WTC11 (cell line): ENCODE results near the gene BHMT2. TPM values are rescaled to one million over a fixed set of nuclear protein-coding genes. Genes with fewer than 3 reads are reported as not detected.

Source experiments
- ATAC-seq: fragments of 200-7000 bp; cut with Tn5 transposase; 2 replicates; pipeline ENCODE4 v1.10.0; 2021; ENCODE audit warnings: mild to moderate bottlenecking, moderate library complexity
- CTCF ChIA-PET: fragments of 300-600 bp; sonication (Branson Sonifier 250); formaldehyde crosslinking; loops from one replicate; lab custom pipeline; 2021; ENCODE audit warnings: antibody characterized with exemption; lab: Charles Lee
- POLR2A ChIA-PET: fragments of 350-600 bp; sonication (Branson Sonifier 250); formaldehyde crosslinking; loops from one replicate; lab custom pipeline; 2021; ENCODE audit warnings: antibody characterized with exemption; lab: Charles Lee
- DNase-seq: peaks from one replicate; pipeline ENCODE4 v3.0.0; 2021; ENCODE audit warnings: low spot score
- H3K27ac Mint-ChIP-seq: 2 replicates; pipeline ENCODE4 v1.8.0; 2021; ENCODE audit warnings: mixed read lengths
- H3K27me3 Mint-ChIP-seq: 2 replicates; pipeline ENCODE4 v1.8.0; 2021; ENCODE audit warnings: low read depth, mild to moderate bottlenecking, moderate library complexity, mixed read lengths
- H3K36me3 Mint-ChIP-seq: 2 replicates; pipeline ENCODE4 v1.8.0; 2021; ENCODE audit warnings: mixed read lengths
- H3K4me1 Mint-ChIP-seq: 2 replicates; pipeline ENCODE4 v1.8.0; 2022; ENCODE audit warnings: mixed read lengths
- H3K4me3 Mint-ChIP-seq: 2 replicates; pipeline ENCODE4 v1.8.0; 2021; ENCODE audit warnings: mild to moderate bottlenecking, moderate library complexity, mixed read lengths
- H3K9me3 Mint-ChIP-seq: 2 replicates; pipeline ENCODE4 v1.8.0; 2021; ENCODE audit warnings: mixed read lengths
- CBFB ChIP-seq: sonication (generic); formaldehyde crosslinking; IDR thresholded peaks from 2 replicates; pipeline ENCODE4 v1.8.1; 2022; ENCODE audit warnings: mild to moderate bottlenecking, low read depth, missing genetic modification reagents
- CREM ChIP-seq: sonication (generic); formaldehyde crosslinking; IDR thresholded peaks from 2 replicates; pipeline ENCODE4 v1.8.1; 2022; ENCODE audit warnings: mild to moderate bottlenecking, missing genetic modification reagents, moderate library complexity
- E2F5 ChIP-seq: sonication (generic); formaldehyde crosslinking; IDR thresholded peaks from 2 replicates; pipeline ENCODE4 v1.8.1; 2022; ENCODE audit warnings: mild to moderate bottlenecking, moderate library complexity, missing genetic modification reagents
- FOXK1 ChIP-seq: sonication (generic); formaldehyde crosslinking; IDR thresholded peaks from 2 replicates; pipeline ENCODE4 v1.8.0; 2022; ENCODE audit warnings: mild to moderate bottlenecking, moderate library complexity, missing genetic modification reagents
- GTF2I ChIP-seq: fragments of 250-450 bp; sonication (Bioruptor Pico); conservative IDR thresholded peaks from 2 replicates; pipeline ENCODE4 v1.4.0; 2021; ENCODE audit warnings: mild to moderate bottlenecking
- HMGA2 ChIP-seq: fragments of 250-450 bp; sonication (Bioruptor Pico); IDR thresholded peaks from 2 replicates; pipeline ENCODE4 v1.4.0; 2021; ENCODE audit warnings: mild to moderate bottlenecking, moderate library complexity
- MAX ChIP-seq: sonication (generic); formaldehyde crosslinking; IDR thresholded peaks from 2 replicates; pipeline ENCODE4 v1.8.0; 2022; ENCODE audit warnings: mild to moderate bottlenecking, missing genetic modification reagents
- NFYB ChIP-seq: sonication (generic); formaldehyde crosslinking; conservative IDR thresholded peaks from 2 replicates; pipeline ENCODE4 v1.8.0; 2022; ENCODE audit warnings: low read depth, missing genetic modification reagents
- NR1H2 ChIP-seq: sonication (generic); formaldehyde crosslinking; IDR thresholded peaks from 2 replicates; pipeline ENCODE4 v1.9.0; 2021; ENCODE audit warnings: mild to moderate bottlenecking, moderate library complexity, missing genetic modification reagents
- NR2C2 ChIP-seq: sonication (generic); formaldehyde crosslinking; IDR thresholded peaks from 2 replicates; pipeline ENCODE4 v1.8.0; 2022; ENCODE audit warnings: mild to moderate bottlenecking, missing genetic modification reagents
- SP1 ChIP-seq: sonication (generic); formaldehyde crosslinking; conservative IDR thresholded peaks from 2 replicates; pipeline ENCODE4 v1.8.1; 2022; ENCODE audit warnings: missing genetic modification reagents
- ZNF219 ChIP-seq: sonication (generic); formaldehyde crosslinking; IDR thresholded peaks from 2 replicates; pipeline ENCODE4 v1.8.0; 2023; ENCODE audit warnings: missing genetic modification reagents, mild to moderate bottlenecking, borderline replicate concordance
- ZNF263 ChIP-seq: sonication (generic); formaldehyde crosslinking; IDR thresholded peaks from 2 replicates; pipeline ENCODE4 v1.8.1; 2022; ENCODE audit warnings: low read depth, mild to moderate bottlenecking, moderate library complexity, missing genetic modification reagents
- ZNF317 ChIP-seq: sonication (generic); formaldehyde crosslinking; IDR thresholded peaks from 2 replicates; pipeline ENCODE4 v1.8.1; 2023; ENCODE audit warnings: low read depth, mild to moderate bottlenecking, moderate library complexity, missing genetic modification reagents, borderline replicate concordance
- ZNF396 ChIP-seq: fragments of 250-450 bp; sonication (Bioruptor Pico); IDR thresholded peaks from 2 replicates; pipeline ENCODE4 v1.8.0; 2021; ENCODE audit warnings: mild to moderate bottlenecking, moderate library complexity, borderline replicate concordance
- total RNA-seq: library from RNA; stranded (reverse); gene quantifications from 3 replicates; pipeline ENCODE4 v1.2.3, GENCODE V29; 2021
- TF ChIP-seq, protein P1 (sequence below): fragments of 250-450 bp; sonication (Bioruptor Pico); IDR thresholded peaks from 2 replicates; pipeline ENCODE4 v1.9.0; 2021; ENCODE audit warnings: moderate library complexity, mild to moderate bottlenecking, inconsistent platforms, borderline replicate concordance
- TF ChIP-seq, protein P2 (sequence below): sonication (generic); formaldehyde crosslinking; IDR thresholded peaks from 2 replicates; pipeline ENCODE4 v1.8.0; 2023; ENCODE audit warnings: mild to moderate bottlenecking, missing genetic modification reagents
- TF ChIP-seq, protein P3 (sequence below): fragments of 250-450 bp; sonication (Bioruptor Pico); IDR thresholded peaks from 2 replicates; pipeline ENCODE4 v1.9.0; 2021; ENCODE audit warnings: mild to moderate bottlenecking, borderline replicate concordance
- TF ChIP-seq, protein P4 (sequence below): fragments of 250-450 bp; sonication (Bioruptor Pico); IDR thresholded peaks from 2 replicates; pipeline ENCODE4 v1.9.0; 2021; ENCODE audit warnings: mild to moderate bottlenecking
- TF ChIP-seq, protein P5 (sequence below): fragments of 250-450 bp; sonication (Bioruptor Pico); conservative IDR thresholded peaks from 2 replicates; pipeline ENCODE4 v1.9.0; 2021; ENCODE audit warnings: mild to moderate bottlenecking
- TF ChIP-seq, protein P6 (sequence below): sonication (generic); formaldehyde crosslinking; IDR thresholded peaks from 2 replicates; pipeline ENCODE4 v1.8.1; 2022; ENCODE audit warnings: low read depth, mild to moderate bottlenecking, moderate library complexity, missing genetic modification reagents, borderline replicate concordance

BHMT2 gene
- total RNA-seq, 1 experiment from 2014 or later = 0.11 TPM

- H3K27me3 Mint-ChIP-seq = no peaks in the 10 kb centered on the region
- DNase-seq = no peak
- ChIA-PET CTCF (interaction anchor here (1.6 kb wide), 1 partner anchor 37 kb away, joined by 4 read pairs; no protein-coding TSS in a partner anchor), POLR2A (no interaction called here)
- H3K4me3 Mint-ChIP-seq = no peak overlapping the region
- H3K36me3 Mint-ChIP-seq = no peaks in the 10 kb centered on the region
- no peak overlapping the region for H3K27ac Mint-ChIP-seq
- ATAC-seq = no peak
- peaks cover 5% of the 10 kb centered on the region for H3K4me1 Mint-ChIP-seq
- H3K9me3 Mint-ChIP-seq = peaks cover 4% of the 10 kb centered on the region
- TF ChIP-seq CREM (CRISPR knock-in tag) (no peak), ZNF317 (CRISPR knock-in tag) (no peak), CBFB (CRISPR knock-in tag) (no peak), NFYB (CRISPR knock-in tag) (no peak), NR2C2 (no peak), SP1 (CRISPR knock-in tag) (no peak), ZNF219 (CRISPR knock-in tag) (no peak)
These were observed 7.1 kb upstream of the BHMT2 start for GRCh38 chr5:79062436-79062835.

DNA sequence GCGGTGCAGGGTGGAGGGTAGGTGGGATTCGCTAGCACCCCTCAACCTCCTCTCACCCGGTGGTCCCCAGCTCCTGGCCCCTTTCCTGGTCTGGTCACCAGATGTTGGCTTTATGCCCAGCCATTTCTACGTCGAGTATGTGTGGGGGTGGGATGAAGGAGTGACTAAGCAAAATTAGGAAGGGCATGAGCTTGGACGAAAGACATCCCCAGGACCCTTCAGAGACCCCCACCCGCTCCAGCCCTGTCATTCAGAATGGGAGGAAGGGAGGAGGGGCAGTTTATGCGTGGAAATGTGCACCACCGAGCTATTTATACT lies 742 bp downstream of the BHMT2 start:
- ChIA-PET CTCF (interaction anchor here (1.3 to 1.4 kb wide), 2 partner anchors 45 to 63 kb away, joined by 6 to 7 read pairs; no protein-coding TSS in a partner anchor), POLR2A (interaction anchor here (0.6 kb wide), 1 partner anchor 1953 kb away, joined by 3 read pairs; no protein-coding TSS in a partner anchor)
- no peak overlapping the region for H3K4me3 Mint-ChIP-seq
- no peaks in the 10 kb centered on the region for H3K4me1 Mint-ChIP-seq
- H3K9me3 Mint-ChIP-seq = peaks cover 28% of the 10 kb centered on the region
- H3K27ac Mint-ChIP-seq = no peak overlapping the region
- H3K36me3 Mint-ChIP-seq = peaks cover 8% of the 10 kb centered on the region
- no peak for TF ChIP-seq E2F5
- TF ChIP-seq, protein P1, sequence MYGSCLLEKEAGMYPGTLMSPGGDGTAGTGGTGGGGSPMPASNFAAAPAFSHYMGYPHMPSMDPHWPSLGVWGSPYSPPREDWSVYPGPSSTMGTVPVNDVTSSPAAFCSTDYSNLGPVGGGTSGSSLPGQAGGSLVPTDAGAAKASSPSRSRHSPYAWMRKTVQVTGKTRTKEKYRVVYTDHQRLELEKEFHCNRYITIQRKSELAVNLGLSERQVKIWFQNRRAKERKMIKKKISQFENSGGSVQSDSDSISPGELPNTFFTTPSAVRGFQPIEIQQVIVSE (CRISPR knock-in tag) = no peak
- TF ChIP-seq HMGA2 (CRISPR knock-in tag) = no peak
- TF ChIP-seq, protein P2, sequence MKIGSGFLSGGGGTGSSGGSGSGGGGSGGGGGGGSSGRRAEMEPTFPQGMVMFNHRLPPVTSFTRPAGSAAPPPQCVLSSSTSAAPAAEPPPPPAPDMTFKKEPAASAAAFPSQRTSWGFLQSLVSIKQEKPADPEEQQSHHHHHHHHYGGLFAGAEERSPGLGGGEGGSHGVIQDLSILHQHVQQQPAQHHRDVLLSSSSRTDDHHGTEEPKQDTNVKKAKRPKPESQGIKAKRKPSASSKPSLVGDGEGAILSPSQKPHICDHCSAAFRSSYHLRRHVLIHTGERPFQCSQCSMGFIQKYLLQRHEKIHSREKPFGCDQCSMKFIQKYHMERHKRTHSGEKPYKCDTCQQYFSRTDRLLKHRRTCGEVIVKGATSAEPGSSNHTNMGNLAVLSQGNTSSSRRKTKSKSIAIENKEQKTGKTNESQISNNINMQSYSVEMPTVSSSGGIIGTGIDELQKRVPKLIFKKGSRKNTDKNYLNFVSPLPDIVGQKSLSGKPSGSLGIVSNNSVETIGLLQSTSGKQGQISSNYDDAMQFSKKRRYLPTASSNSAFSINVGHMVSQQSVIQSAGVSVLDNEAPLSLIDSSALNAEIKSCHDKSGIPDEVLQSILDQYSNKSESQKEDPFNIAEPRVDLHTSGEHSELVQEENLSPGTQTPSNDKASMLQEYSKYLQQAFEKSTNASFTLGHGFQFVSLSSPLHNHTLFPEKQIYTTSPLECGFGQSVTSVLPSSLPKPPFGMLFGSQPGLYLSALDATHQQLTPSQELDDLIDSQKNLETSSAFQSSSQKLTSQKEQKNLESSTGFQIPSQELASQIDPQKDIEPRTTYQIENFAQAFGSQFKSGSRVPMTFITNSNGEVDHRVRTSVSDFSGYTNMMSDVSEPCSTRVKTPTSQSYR (CRISPR knock-in tag) = no peak
- TF ChIP-seq, protein P3, sequence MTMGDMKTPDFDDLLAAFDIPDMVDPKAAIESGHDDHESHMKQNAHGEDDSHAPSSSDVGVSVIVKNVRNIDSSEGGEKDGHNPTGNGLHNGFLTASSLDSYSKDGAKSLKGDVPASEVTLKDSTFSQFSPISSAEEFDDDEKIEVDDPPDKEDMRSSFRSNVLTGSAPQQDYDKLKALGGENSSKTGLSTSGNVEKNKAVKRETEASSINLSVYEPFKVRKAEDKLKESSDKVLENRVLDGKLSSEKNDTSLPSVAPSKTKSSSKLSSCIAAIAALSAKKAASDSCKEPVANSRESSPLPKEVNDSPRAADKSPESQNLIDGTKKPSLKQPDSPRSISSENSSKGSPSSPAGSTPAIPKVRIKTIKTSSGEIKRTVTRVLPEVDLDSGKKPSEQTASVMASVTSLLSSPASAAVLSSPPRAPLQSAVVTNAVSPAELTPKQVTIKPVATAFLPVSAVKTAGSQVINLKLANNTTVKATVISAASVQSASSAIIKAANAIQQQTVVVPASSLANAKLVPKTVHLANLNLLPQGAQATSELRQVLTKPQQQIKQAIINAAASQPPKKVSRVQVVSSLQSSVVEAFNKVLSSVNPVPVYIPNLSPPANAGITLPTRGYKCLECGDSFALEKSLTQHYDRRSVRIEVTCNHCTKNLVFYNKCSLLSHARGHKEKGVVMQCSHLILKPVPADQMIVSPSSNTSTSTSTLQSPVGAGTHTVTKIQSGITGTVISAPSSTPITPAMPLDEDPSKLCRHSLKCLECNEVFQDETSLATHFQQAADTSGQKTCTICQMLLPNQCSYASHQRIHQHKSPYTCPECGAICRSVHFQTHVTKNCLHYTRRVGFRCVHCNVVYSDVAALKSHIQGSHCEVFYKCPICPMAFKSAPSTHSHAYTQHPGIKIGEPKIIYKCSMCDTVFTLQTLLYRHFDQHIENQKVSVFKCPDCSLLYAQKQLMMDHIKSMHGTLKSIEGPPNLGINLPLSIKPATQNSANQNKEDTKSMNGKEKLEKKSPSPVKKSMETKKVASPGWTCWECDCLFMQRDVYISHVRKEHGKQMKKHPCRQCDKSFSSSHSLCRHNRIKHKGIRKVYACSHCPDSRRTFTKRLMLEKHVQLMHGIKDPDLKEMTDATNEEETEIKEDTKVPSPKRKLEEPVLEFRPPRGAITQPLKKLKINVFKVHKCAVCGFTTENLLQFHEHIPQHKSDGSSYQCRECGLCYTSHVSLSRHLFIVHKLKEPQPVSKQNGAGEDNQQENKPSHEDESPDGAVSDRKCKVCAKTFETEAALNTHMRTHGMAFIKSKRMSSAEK (CRISPR knock-in tag) = no peak
- TF ChIP-seq MAX (CRISPR knock-in tag) = no peak
- TF ChIP-seq, protein P4, sequence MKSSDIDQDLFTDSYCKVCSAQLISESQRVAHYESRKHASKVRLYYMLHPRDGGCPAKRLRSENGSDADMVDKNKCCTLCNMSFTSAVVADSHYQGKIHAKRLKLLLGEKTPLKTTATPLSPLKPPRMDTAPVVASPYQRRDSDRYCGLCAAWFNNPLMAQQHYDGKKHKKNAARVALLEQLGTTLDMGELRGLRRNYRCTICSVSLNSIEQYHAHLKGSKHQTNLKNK (CRISPR knock-in tag) = no peak
- TF ChIP-seq ZNF396 (CRISPR knock-in tag) = no peak
- TF ChIP-seq GTF2I (CRISPR knock-in tag) = no peak
- no peak for TF ChIP-seq NR1H2
- TF ChIP-seq, protein P5, sequence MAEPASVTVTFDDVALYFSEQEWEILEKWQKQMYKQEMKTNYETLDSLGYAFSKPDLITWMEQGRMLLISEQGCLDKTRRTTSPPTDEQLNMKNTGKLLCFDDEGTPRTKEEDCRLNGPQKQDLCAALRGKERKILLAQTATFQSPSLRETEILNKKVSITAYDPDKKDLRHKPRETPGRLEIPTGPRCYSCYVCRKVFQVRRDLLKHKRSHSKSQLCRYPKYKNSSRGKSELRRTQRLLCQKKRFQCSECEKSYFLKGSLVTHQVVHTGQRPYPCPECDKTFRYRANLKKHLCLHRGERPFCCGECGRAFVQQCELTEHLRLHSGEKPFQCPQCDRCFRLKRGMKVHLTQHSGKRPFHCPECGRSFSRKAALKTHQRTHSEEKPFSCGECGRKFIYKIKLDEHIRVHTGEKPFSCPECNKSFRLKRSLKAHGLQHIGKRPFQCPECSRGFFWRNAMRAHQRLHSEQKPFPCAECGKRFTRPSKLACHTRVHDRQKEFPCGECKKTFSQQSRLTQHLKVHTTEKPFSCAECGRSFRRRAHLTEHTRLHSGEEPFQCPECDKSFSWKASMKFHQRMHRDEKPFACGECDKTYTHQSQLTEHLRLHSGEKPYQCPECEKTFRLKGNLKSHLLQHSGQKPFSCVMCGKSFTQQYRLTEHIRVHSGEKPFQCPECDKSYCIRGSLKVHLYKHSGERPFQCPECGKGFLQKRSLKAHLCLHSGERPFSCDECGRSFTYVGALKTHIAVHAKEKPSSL (CRISPR knock-in tag) = no peak
- TF ChIP-seq, protein P6, sequence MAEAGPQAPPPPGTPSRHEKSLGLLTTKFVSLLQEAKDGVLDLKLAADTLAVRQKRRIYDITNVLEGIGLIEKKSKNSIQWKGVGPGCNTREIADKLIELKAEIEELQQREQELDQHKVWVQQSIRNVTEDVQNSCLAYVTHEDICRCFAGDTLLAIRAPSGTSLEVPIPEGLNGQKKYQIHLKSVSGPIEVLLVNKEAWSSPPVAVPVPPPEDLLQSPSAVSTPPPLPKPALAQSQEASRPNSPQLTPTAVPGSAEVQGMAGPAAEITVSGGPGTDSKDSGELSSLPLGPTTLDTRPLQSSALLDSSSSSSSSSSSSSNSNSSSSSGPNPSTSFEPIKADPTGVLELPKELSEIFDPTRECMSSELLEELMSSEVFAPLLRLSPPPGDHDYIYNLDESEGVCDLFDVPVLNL = no peak
- no peak for TF ChIP-seq ZNF263 (CRISPR knock-in tag)
- TF ChIP-seq NR2C2 = no peak
- no peak for TF ChIP-seq FOXK1 (CRISPR knock-in tag)
- DNase-seq (no peak), ATAC-seq (no peak)
- H3K27me3 Mint-ChIP-seq = no peaks in the 10 kb centered on the region
